ENCODE measurements around the gene TMEM147.

The TMEM147 gene

DNA sequence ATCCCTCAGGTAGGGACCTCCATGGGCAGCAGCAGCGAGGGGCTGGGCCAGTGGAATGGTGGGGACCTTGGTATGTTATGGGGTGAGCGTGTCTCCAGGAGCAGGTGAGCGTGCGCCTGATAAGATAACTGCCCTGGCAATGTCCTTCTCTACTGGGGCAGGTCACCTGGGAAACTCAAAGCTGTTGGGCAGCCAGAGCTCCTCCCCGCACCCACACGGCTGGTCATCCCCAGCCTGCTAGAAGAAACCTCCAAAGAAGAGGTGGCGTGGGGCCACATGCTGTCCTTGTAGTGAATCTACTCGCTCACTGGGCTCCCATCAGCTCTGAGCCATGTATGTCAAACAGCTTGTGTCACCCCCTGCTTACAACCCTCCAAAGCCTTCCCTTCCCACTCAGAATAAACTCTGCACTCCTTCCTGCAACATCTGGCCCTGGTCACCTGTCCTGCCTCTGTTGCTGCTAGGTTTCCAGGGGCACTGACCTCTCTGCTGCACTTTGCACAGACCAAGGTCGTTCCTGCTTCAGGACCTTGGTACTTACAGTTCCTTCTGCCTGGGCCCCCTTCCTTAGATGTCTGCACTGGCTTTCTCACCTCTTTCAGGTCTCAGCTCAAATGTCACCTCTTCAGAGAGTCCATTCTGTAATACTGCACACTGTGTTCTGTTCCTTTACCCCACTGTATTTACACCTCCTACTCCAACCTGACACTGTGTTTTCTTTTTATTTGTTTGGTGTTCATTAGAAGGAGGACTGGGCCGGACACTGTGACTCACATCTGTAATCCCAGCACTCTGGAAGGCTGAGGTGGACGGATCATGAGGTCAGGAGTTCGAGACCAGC, 19.8 kb downstream of the TMEM147 start:
- H4K8ac ChIP-seq (ENCODE audit: low read depth, low read length) = no peak overlapping the region
- no peaks in the 10 kb centered on the region for H3K79me2 ChIP-seq (ENCODE audit: control insufficient read depth, insufficient read depth, low read length)
- no peak overlapping the region for H3K4ac ChIP-seq (ENCODE audit: low read depth, low read length)
- no peaks in the 10 kb centered on the region for H3K79me1 ChIP-seq (ENCODE audit: low read length)
- no peak overlapping the region for H2BK5ac ChIP-seq (ENCODE audit: low read length)
- H2AK5ac ChIP-seq (ENCODE audit: low read length) = no peak overlapping the region
- H4K5ac ChIP-seq (ENCODE audit: low read length) = no peak overlapping the region
- DNase-seq = no peak
- no peaks in the 10 kb centered on the region for H3K4me1 ChIP-seq (ENCODE audit: control insufficient read depth, low read depth, low read length)
- no peaks in the 10 kb centered on the region for H3K36me3 ChIP-seq (ENCODE audit: control insufficient read depth, insufficient read depth, low read length)
- WGBS (ENCODE audit: extremely low coverage, insufficient coverage, low lambda C conversion rate) = no CpG with 5 or more reads among the region's 12 CpGs
- no peak overlapping the region for H3K9ac ChIP-seq (ENCODE audit: low read length)
- H3K27ac ChIP-seq (ENCODE audit: low read depth, low read length) = no peak overlapping the region
- no peak overlapping the region for H3K56ac ChIP-seq (ENCODE audit: low read length)
- no peak overlapping the region for H2BK120ac ChIP-seq (ENCODE audit: low read depth, low read length)
- no peak overlapping the region for H3K4me3 ChIP-seq (ENCODE audit: low read length)
- H3K18ac ChIP-seq (ENCODE audit: low read length) = no peak overlapping the region
- H3K4me2 ChIP-seq (ENCODE audit: low read length) = no peak overlapping the region
- no peak overlapping the region for H2BK15ac ChIP-seq (replicated peaks; ENCODE audit: low read depth)
- no peaks in the 10 kb centered on the region for H3K27me3 ChIP-seq (ENCODE audit: insufficient read depth, low read length, poor library complexity)
- H3K23ac ChIP-seq (ENCODE audit: low read length) = no peak overlapping the region

DNA sequence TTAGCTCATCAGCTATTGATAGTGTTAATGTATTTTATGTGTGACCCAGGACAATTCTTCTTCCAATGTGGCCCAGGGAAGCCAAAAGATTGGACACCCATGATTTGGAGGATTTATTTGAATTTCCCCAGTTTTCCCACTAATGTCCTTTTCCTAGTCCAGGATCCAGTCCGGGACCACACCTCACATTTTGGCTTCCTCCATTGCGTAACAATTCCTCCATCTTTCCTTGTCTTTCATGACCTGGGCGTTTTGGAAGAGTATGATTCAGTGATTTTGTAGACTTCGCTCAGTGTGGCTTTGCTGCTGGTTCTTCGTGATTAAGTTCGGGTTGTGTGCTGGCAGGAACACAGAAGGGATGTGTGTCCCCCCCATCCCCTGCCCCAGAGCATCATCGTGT, 21.3 kb downstream of the TMEM147 start:
- Histone ChIP-seq H3K27ac (ENCODE audit: low read depth, low read length) (no peak overlapping the region), H3K18ac (ENCODE audit: low read length) (no peak overlapping the region), H3K4me2 (ENCODE audit: low read length) (no peak overlapping the region), H3K4me1 (ENCODE audit: control insufficient read depth, low read depth, low read length) (no peaks in the 10 kb centered on the region), H3K36me3 (ENCODE audit: control insufficient read depth, insufficient read depth, low read length) (no peaks in the 10 kb centered on the region), H3K79me1 (ENCODE audit: low read length) (no peaks in the 10 kb centered on the region), H3K79me2 (ENCODE audit: control insufficient read depth, insufficient read depth, low read length) (no peaks in the 10 kb centered on the region), H2BK15ac (replicated peaks; ENCODE audit: low read depth) (no peak overlapping the region), H3K4ac (ENCODE audit: low read depth, low read length) (no peak overlapping the region), H3K56ac (ENCODE audit: low read length) (no peak overlapping the region), H3K9ac (ENCODE audit: low read length) (no peak overlapping the region), H4K8ac (ENCODE audit: low read depth, low read length) (no peak overlapping the region), H2AK5ac (ENCODE audit: low read length) (no peak overlapping the region), H3K23ac (ENCODE audit: low read length) (no peak overlapping the region), H3K4me3 (ENCODE audit: low read length) (no peak overlapping the region), H2BK120ac (ENCODE audit: low read depth, low read length) (no peak overlapping the region), H3K27me3 (ENCODE audit: insufficient read depth, low read length, poor library complexity) (no peaks in the 10 kb centered on the region), H4K5ac (ENCODE audit: low read length) (no peak overlapping the region), H2BK5ac (ENCODE audit: low read length) (no peak overlapping the region)
- no peak for DNase-seq
- no CpG with 5 or more reads among the region's 7 CpGs for WGBS (ENCODE audit: extremely low coverage, insufficient coverage, low lambda C conversion rate)

DNA sequence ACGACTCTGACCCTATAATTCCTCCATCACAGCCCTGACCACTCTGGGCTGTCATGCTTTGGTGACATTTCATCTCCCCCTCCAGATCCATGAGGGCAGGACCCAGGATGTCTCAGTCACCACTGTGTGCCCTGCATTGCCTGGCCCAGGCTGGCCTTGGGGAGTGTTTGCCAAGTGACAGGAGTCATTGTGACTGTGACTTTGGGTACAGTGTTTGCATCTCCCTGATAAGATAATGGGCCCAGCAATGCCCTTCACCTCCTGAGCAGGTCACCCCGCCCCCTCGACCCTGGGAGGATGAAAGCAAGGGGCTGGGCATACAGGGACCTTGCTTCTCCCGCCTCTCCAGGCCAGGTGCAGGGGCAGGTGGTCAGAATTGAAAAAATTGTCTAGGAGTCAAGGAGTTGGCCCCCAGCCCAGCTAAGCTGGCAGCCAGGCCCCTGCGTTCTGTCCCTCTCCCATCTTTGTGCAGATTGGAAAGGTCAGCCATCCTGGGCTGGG, 23.9 kb downstream of the TMEM147 start:
- no peak overlapping the region for H3K4me3 ChIP-seq (ENCODE audit: low read length)
- no peaks in the 10 kb centered on the region for H3K79me1 ChIP-seq (ENCODE audit: low read length)
- no peak overlapping the region for H2AK5ac ChIP-seq (ENCODE audit: low read length)
- no peaks in the 10 kb centered on the region for H3K27me3 ChIP-seq (ENCODE audit: insufficient read depth, low read length, poor library complexity)
- H3K23ac ChIP-seq (ENCODE audit: low read length) = no peak overlapping the region
- no peak overlapping the region for H3K56ac ChIP-seq (ENCODE audit: low read length)
- no peaks in the 10 kb centered on the region for H3K4me1 ChIP-seq (ENCODE audit: control insufficient read depth, low read depth, low read length)
- no CpG with 5 or more reads among the region's 5 CpGs for WGBS (ENCODE audit: extremely low coverage, insufficient coverage, low lambda C conversion rate)
- no peaks in the 10 kb centered on the region for H3K79me2 ChIP-seq (ENCODE audit: control insufficient read depth, insufficient read depth, low read length)
- no peak overlapping the region for H3K18ac ChIP-seq (ENCODE audit: low read length)
- no peak overlapping the region for H2BK120ac ChIP-seq (ENCODE audit: low read depth, low read length)
- H3K4me2 ChIP-seq (ENCODE audit: low read length) = no peak overlapping the region
- DNase-seq = no peak
- no peak overlapping the region for H4K5ac ChIP-seq (ENCODE audit: low read length)
- no peak overlapping the region for H4K8ac ChIP-seq (ENCODE audit: low read depth, low read length)
- no peaks in the 10 kb centered on the region for H3K36me3 ChIP-seq (ENCODE audit: control insufficient read depth, insufficient read depth, low read length)
- H2BK5ac ChIP-seq (ENCODE audit: low read length) = no peak overlapping the region
- H3K27ac ChIP-seq (ENCODE audit: low read depth, low read length) = no peak overlapping the region
- H3K4ac ChIP-seq (ENCODE audit: low read depth, low read length) = no peak overlapping the region
- H2BK15ac ChIP-seq (replicated peaks; ENCODE audit: low read depth) = no peak overlapping the region
- H3K9ac ChIP-seq (ENCODE audit: low read length) = no peak overlapping the region

DNA sequence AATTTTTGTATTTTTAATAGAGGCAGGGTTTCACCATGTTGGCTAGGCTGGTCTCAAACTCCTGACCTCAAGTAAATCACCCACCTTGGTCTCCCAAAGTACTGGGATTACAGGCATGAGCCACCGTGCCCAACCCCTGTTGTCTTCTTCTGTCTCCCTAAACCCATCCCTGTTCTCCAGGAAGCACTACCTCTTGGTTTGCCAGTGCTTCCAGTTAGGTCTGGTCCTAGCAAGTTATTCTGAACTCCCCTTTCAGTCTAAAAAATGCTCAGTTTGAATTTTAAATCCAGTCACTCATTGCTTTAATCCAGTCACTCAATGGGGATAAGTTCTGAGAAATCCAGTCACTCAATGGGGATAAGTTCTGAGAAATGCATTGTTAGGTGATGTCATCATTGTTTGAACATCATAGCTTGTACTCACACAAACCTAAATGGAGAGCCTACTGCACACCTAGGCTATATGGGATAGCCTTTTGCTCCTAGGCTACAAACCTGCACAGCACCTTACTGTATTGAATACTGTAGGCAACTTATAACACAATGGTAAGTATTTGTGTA, 26.1 kb downstream of the TMEM147 start:
- no peak overlapping the region for H2BK15ac ChIP-seq (replicated peaks; ENCODE audit: low read depth)
- no peak overlapping the region for H2AK5ac ChIP-seq (ENCODE audit: low read length)
- H3K4me1 ChIP-seq (ENCODE audit: control insufficient read depth, low read depth, low read length) = no peaks in the 10 kb centered on the region
- no peak overlapping the region for H3K4me2 ChIP-seq (ENCODE audit: low read length)
- no peaks in the 10 kb centered on the region for H3K79me1 ChIP-seq (ENCODE audit: low read length)
- H3K9ac ChIP-seq (ENCODE audit: low read length) = no peak overlapping the region
- H4K5ac ChIP-seq (ENCODE audit: low read length) = no peak overlapping the region
- H3K4me3 ChIP-seq (ENCODE audit: low read length) = no peak overlapping the region
- no peak overlapping the region for H3K27ac ChIP-seq (ENCODE audit: low read depth, low read length)
- no peak for DNase-seq
- H3K23ac ChIP-seq (ENCODE audit: low read length) = no peak overlapping the region
- H2BK5ac ChIP-seq (ENCODE audit: low read length) = no peak overlapping the region
- H3K4ac ChIP-seq (ENCODE audit: low read depth, low read length) = no peak overlapping the region
- H3K36me3 ChIP-seq (ENCODE audit: control insufficient read depth, insufficient read depth, low read length) = no peaks in the 10 kb centered on the region
- WGBS (ENCODE audit: extremely low coverage, insufficient coverage, low lambda C conversion rate) = no CpG with 5 or more reads among the region's 1 CpG
- no peak overlapping the region for H4K8ac ChIP-seq (ENCODE audit: low read depth, low read length)
- H3K79me2 ChIP-seq (ENCODE audit: control insufficient read depth, insufficient read depth, low read length) = no peaks in the 10 kb centered on the region
- no peaks in the 10 kb centered on the region for H3K27me3 ChIP-seq (ENCODE audit: insufficient read depth, low read length, poor library complexity)
- no peak overlapping the region for H2BK120ac ChIP-seq (ENCODE audit: low read depth, low read length)
- no peak overlapping the region for H3K18ac ChIP-seq (ENCODE audit: low read length)
- no peak overlapping the region for H3K56ac ChIP-seq (ENCODE audit: low read length)

DNA sequence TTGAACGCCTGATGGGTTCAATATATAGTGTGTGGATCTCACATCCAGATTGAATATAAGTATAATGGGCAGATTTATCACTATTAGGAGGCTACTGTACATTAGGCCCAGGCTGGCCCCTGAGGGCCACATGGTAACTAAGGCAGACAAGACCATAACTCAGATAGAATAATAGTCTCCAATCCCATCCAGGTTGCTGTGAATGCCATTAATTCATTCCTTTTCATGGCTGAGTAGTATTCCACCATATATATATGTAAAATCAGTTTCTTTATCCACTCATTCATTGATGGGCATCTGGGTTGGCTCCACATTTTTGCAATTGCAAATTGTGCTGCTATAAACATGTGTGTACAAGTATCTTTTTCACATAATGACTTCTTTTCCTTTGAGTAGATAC, 32.5 kb downstream of the TMEM147 start:
- Histone ChIP-seq H2BK120ac (ENCODE audit: low read depth, low read length) (no peak overlapping the region), H3K36me3 (ENCODE audit: control insufficient read depth, insufficient read depth, low read length) (no peaks in the 10 kb centered on the region), H3K23ac (ENCODE audit: low read length) (no peak overlapping the region), H3K4me2 (ENCODE audit: low read length) (no peak overlapping the region), H3K79me1 (ENCODE audit: low read length) (no peaks in the 10 kb centered on the region), H3K79me2 (ENCODE audit: control insufficient read depth, insufficient read depth, low read length) (no peaks in the 10 kb centered on the region), H3K27me3 (ENCODE audit: insufficient read depth, low read length, poor library complexity) (no peaks in the 10 kb centered on the region), H2BK15ac (replicated peaks; ENCODE audit: low read depth) (no peak overlapping the region), H3K9ac (ENCODE audit: low read length) (no peak overlapping the region), H2AK5ac (ENCODE audit: low read length) (no peak overlapping the region), H3K18ac (ENCODE audit: low read length) (no peak overlapping the region), H4K8ac (ENCODE audit: low read depth, low read length) (no peak overlapping the region), H3K4me3 (ENCODE audit: low read length) (no peak overlapping the region), H3K4ac (ENCODE audit: low read depth, low read length) (no peak overlapping the region), H4K5ac (ENCODE audit: low read length) (no peak overlapping the region), H3K4me1 (ENCODE audit: control insufficient read depth, low read depth, low read length) (no peaks in the 10 kb centered on the region), H3K56ac (ENCODE audit: low read length) (no peak overlapping the region), H2BK5ac (ENCODE audit: low read length) (no peak overlapping the region), H3K27ac (ENCODE audit: low read depth, low read length) (no peak overlapping the region)
- WGBS (ENCODE audit: extremely low coverage, insufficient coverage, low lambda C conversion rate) = no CpG with 5 or more reads among the region's 1 CpG
- DNase-seq = no peak
